Mammary epithelial cell (primary cell): ENCODE results near the gene CR1L.

Source experiments
- CTCF ChIP-seq, 2 donors: IDR thresholded peaks in 1 of 2; conservative IDR thresholded peaks in 1 of 2; 2 replicates each; pipeline ENCODE4 v1.5.1; 2011 to 2012; ENCODE audit warnings: inconsistent platforms in 2 of 2, low read length in 2 of 2, mild to moderate bottlenecking in 2 of 2, control low read depth in 1 of 2, low read depth in 1 of 2; ENCODE audit not compliant: insufficient read depth in 1 of 2; ENCODE audit errors: extremely low read depth in 1 of 2
- EZH2 ChIP-seq: IDR thresholded peaks from 2 replicates; pipeline ENCODE4 v1.6.1; 2012; ENCODE audit warnings: low read length, inconsistent platforms, borderline replicate concordance

- TF ChIP-seq CTCF (conservative IDR thresholded peaks at IDR 0.05 in 1 of 2, IDR thresholded peaks at IDR 0.05 in 1 of 2; ENCODE audit: extremely low read depth in 1 of 2, insufficient read depth in 1 of 2, low read depth in 1 of 2, low read length in 2 of 2) (no peak), EZH2 (no peak)
Observed at GRCh38 chr1:207644166-207644851, 624 bp upstream of the CR1L start.
